Stimulated activated CD4-positive, alpha-beta T cell treated with anti-CD3 and anti-CD28 coated beads, Interleukin-4, amount 100 ng/mL, for 48 hours (primary cell): ENCODE measurements around the gene LARGE1.
"Not testable (repeated sequence)": the region's sequence is repeated elsewhere in the genome, so short reads cannot be mapped to it uniquely, and the experiment has no call there.

Source experiments
- DNase-seq, 2 donors: peaks; one replicate each; pipeline ENCODE4 v3.0.0-alpha.2; 2020; ENCODE audit warnings: low read depth in 2 of 2

LARGE1 gene

DNA sequence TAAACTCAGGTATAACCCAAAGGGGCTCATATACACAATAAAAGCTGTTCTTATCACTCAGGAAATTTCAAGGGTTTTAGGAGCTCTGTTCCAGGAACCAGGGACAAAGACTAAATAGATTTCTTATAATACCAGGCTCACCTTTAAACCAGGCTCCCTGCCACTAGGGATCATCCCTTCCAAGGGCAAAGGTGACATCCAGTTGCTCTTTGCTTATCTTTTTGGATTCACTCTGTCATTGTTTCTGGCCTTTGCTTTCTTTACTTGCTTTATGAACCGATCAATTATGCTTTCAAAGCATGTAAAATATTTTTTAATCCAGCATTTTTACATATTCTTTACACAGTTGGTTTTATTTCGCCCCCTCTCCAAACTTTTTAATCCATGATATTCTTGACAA, 540.4 kb downstream of the LARGE1 start:
- no peak for DNase-seq

- DNase-seq: no peak
Observed at GRCh38 chr22:33372875-33373274, 547.4 kb downstream of the LARGE1 start.

GRCh38 chr22:33363256-33363655, 557.0 kb downstream of the LARGE1 start:
- not testable (repeated sequence) for DNase-seq

DNA sequence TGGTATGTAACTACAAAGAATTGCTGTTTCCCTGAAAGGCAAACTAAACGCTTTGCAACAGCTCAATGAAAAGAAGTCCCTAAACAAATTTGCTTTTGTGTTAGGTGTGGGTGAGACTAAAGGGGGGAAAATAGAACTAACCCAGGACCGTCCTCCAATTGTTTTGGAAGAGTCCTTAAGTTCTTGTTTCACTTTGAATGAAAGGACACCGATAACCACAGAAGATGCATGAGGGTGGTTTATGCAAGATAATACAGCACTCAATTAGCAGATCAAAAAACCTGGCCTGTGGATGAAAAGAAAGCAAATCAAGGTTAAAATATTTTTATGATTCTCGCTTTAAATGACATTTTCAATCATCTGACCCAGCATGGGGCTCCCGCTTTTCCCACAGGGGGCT, 557.6 kb downstream of the LARGE1 start:
- DNase-seq: no peak

- no peak for DNase-seq
Observed at GRCh38 chr22:33361581-33361980, 558.7 kb downstream of the LARGE1 start.

DNA sequence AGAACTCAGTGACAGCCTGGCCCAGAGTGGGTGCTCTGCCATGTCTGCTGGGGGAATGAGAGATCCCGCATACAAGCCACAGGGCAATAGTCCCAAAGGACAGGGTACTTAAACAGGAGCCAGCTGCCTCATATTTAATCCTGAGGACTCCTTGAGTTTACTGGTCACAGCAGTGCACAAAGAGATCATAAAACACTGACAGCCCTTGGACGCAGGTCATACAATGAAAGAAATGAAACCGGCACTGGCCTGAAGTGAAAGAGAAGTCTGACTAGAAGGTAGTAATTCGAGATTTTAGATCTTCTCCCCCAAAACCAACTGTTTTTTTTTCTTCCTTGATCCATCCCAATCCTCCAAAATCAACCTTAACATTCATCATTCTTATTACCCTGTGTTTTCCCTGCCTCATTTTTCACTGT, 562.3 kb downstream of the LARGE1 start:
- DNase-seq: no peak

GRCh38 chr22:33354928-33355327, 565.3 kb downstream of the LARGE1 start:
- DNase-seq: no peak

DNA sequence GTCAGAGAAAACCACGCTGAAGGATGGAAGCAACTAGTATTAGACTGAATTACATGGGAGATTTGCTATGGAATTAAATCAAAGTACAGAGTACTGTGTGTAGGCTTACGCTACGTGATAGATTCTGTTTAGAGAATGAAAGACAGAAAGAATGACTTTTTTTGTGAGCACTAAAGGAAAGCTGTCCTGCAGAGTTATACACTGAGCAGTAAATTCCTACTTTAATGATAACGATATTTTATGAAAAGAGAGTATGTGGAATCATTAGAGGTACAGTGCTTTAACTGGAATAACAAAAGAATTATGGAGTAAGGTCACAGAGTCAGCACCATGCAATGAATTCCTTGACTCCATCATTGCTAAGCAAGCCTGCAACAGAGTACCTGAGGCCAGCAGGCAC, 566.8 kb downstream of the LARGE1 start:
- DNase-seq: no peak

GRCh38 chr22:33352768-33353167, 567.5 kb downstream of the LARGE1 start:
- no peak for DNase-seq

- no peak for DNase-seq
Observed at GRCh38 chr22:33350961-33351360, 569.3 kb downstream of the LARGE1 start.

- DNase-seq: no peak
Observed at GRCh38 chr22:33350491-33350890, 569.8 kb downstream of the LARGE1 start.

- DNase-seq: no peak
Observed at GRCh38 chr22:33347002-33347401, 573.3 kb downstream of the LARGE1 start.

- DNase-seq: no peak
Observed at GRCh38 chr22:33341611-33342010, 578.7 kb downstream of the LARGE1 start.

- no peak for DNase-seq
Observed at GRCh38 chr22:33337524-33337923, 582.8 kb downstream of the LARGE1 start.

DNA sequence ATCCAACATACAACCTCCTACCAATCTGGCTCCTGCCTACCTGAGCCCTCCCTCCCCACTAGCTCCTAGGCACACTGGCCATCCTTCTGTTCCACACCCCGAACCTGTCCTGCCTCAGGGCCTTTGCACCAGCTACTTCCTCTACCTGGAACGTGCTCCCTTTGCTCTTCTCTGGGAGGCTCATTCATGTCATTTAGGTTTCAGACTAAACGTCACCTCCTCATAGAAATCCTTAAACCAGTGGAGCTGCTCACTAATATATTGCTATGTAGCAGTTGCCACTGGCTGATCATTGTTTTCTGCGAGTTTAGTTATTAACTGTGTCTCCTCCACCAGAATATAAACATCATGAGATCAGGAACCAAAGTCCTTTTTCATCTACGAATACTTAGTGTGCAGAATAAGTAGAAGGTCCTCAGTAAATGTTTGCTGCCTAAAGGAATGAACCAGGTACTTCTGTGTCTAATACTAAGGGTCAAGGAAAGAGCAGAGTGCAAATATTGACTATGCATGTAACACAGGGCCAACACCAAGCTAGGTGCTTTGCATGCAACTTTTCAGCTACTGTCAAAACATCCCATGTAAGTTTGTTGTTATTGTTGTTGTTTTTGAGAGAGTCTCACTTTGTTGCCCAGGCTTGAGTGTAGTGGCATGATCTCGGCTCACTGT, 584.5 kb downstream of the LARGE1 start:
- DNase-seq: no peak

DNA sequence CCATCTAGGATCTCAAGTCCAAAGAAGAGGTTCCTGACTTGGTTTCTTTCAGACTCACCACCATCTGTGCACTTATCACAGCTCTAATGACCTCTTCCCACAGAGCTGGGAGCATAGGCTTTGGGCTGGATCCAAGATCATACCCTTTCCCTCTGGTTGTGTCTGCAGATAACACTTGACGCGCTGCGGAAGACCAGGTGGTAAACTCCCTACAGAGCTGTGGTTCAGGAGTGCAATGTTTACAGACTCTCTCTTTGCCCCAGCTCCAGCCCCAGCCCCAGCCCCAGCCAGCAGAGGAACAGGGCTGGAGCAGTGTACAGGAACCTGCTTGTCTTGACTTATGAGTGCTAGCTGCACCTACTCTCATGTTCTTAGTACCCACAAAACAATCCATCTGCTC, 587.7 kb downstream of the LARGE1 start:
- no peak for DNase-seq

DNA sequence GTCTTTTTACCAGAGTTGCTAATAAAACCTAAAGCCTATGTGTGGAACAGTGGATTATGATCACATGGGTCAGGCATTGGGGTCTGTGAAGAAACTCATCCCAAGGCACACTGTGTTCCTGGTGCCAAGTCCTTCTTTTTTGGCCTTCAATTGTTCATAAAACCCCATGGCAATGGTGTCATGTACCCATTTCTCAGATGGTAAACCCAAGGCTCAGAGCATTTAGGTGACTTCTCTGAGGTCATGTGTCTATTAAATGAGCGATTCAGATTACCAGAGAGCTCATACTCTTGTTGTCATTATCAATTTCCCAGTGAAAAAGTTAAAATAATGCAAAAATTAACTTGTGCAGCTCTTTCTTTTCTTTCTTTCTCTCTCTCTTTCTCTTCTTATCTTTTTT, 589.3 kb downstream of the LARGE1 start:
- DNase-seq: no peak

- no peak for DNase-seq
Observed at GRCh38 chr22:33330534-33330933, 589.7 kb downstream of the LARGE1 start.

DNA sequence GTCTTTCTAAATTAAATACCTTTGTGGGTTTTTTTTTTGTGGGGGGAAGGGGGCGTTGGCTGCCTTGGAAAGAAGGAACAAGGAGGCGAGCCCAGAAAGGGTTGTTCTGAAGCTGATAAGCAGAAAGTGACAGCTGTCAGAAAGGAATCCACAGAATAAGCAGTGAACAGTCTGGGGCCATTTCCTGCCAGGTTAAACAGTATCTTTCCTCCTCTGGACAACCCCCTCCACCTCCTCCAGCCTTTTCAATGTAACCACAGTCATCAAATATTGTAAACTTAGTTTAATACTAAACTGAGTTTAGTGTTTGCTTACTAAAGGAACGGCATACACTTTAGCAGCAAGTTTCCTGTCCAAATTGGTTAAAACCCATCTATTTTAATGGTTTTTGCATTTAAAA, 590.9 kb downstream of the LARGE1 start:
- no peak for DNase-seq

GRCh38 chr22:33328789-33329296, 591.4 kb downstream of the LARGE1 start:
- DNase-seq: no peak

DNA sequence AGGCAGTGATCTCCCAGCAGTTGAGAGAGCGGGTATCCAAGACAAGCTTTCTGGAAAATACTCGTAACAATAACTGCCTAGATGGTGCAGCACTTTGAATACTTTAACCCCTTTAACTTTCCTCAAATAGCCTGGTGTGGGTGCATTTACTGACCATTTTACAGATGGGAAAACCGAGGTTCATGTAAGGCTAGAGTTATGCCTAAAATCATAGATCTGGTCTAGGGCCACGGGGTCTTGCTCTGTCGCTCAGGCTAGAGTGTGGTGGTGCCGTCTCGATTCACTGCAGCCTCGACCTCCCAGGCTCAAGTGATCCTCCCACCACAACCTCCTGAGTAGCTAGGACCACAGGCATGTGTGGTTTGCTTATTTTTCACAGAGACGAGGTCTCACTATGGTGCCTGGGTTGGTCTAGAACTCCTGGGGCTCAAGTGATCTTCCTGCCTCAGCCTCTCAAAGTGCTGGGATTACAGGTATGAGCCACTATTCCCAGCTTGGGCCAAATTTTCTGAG, 592.9 kb downstream of the LARGE1 start:
- no peak for DNase-seq

- no peak for DNase-seq
Observed at GRCh38 chr22:33326540-33327295, 593.6 kb downstream of the LARGE1 start.
